Mesenchymal stem cell (in vitro differentiated cells and primary cell): Measurements from ENCODE around the gene ZNF605.

Experiments
- DNase-seq: peaks from one replicate; pipeline ENCODE4 v3.0.0-alpha.2; 2013
- H2AFZ ChIP-seq: one replicate; pipeline ENCODE4 v1.6.1; 2013; ENCODE audit warnings: low read depth, mild to moderate bottlenecking, control low read depth, inconsistent platforms, low read length, moderate library complexity
- H2AK5ac ChIP-seq: 2 replicates; pipeline ENCODE4 v1.6.1; 2013; ENCODE audit warnings: low read length, moderate library complexity, mild to moderate bottlenecking, inconsistent platforms; ENCODE audit not compliant: severe bottlenecking
- H2BK120ac ChIP-seq: one replicate; pipeline ENCODE4 v1.6.1; 2013; ENCODE audit warnings: low read depth, mild to moderate bottlenecking, inconsistent platforms, low read length, moderate library complexity
- H2BK12ac ChIP-seq, 2 experiments: one replicate each; pipeline ENCODE4 v1.6.1; 2013; ENCODE audit warnings: inconsistent platforms in 2 of 2, low read length in 2 of 2, mild to moderate bottlenecking in 2 of 2, moderate library complexity in 2 of 2, control low read depth in 1 of 2
- H2BK15ac ChIP-seq: one replicate; pipeline ENCODE4 v1.6.1; 2013; ENCODE audit warnings: mild to moderate bottlenecking, low read depth, inconsistent platforms; ENCODE audit not compliant: poor library complexity, severe bottlenecking
- H2BK5ac ChIP-seq: 2 replicates; pipeline ENCODE4 v1.6.1; 2013; ENCODE audit warnings: low read depth, mild to moderate bottlenecking, low read length, control low read depth, inconsistent platforms; ENCODE audit not compliant: poor library complexity, severe bottlenecking
- H3K14ac ChIP-seq, 2 experiments: one replicate each; pipeline ENCODE4 v1.6.1; 2013; ENCODE audit warnings: inconsistent platforms in 2 of 2, low read length in 2 of 2, control low read depth in 1 of 2, mild to moderate bottlenecking in 1 of 2, moderate library complexity in 1 of 2
- H3K18ac ChIP-seq, 2 experiments: one replicate each; pipeline ENCODE4 v1.6.1; 2013; ENCODE audit warnings: inconsistent platforms in 2 of 2, low read length in 2 of 2, control low read depth in 1 of 2, low read depth in 1 of 2, mild to moderate bottlenecking in 1 of 2
- H3K23ac ChIP-seq, 2 experiments: one replicate each; pipeline ENCODE4 v1.6.1; 2013; ENCODE audit warnings: inconsistent platforms in 2 of 2, low read length in 2 of 2, mild to moderate bottlenecking in 2 of 2, moderate library complexity in 2 of 2, control low read depth in 1 of 2
- H3K27ac ChIP-seq: 2 replicates; pipeline ENCODE4 v1.5.1; 2013; ENCODE audit warnings: mild to moderate bottlenecking, moderate library complexity, low read length, control low read depth, inconsistent platforms; ENCODE audit not compliant: poor library complexity, severe bottlenecking
- H3K27me3 ChIP-seq, 2 experiments: 2 replicates each; pipeline versions ENCODE4 v1.6.1 to v1.7.0; 2013; ENCODE audit warnings: low read length in 2 of 2, mild to moderate bottlenecking in 2 of 2, moderate library complexity in 2 of 2, control low read depth in 1 of 2, inconsistent platforms in 1 of 2; ENCODE audit not compliant: control insufficient read depth in 1 of 2, insufficient read depth in 1 of 2
- H3K36me3 ChIP-seq, 2 experiments: 2 replicates each; pipeline versions ENCODE4 v1.6.1 to v1.7.0; 2013; ENCODE audit warnings: low read length in 2 of 2, control low read depth in 1 of 2, inconsistent platforms in 1 of 2, low read depth in 1 of 2, mild to moderate bottlenecking in 1 of 2; ENCODE audit not compliant: insufficient read depth in 2 of 2, control insufficient read depth in 1 of 2
- H3K4ac ChIP-seq, 2 experiments: one replicate each; pipeline ENCODE4 v1.6.1; 2013; ENCODE audit warnings: inconsistent platforms in 2 of 2, low read length in 2 of 2, mild to moderate bottlenecking in 2 of 2, moderate library complexity in 2 of 2, control low read depth in 1 of 2, low read depth in 1 of 2
- H3K4me1 ChIP-seq: 2 replicates; pipeline ENCODE4 v1.6.1; 2013; ENCODE audit warnings: low read depth, low read length, control low read depth; ENCODE audit not compliant: control insufficient read depth, insufficient read depth
- H3K4me2 ChIP-seq: 2 replicates; pipeline ENCODE4 v1.6.1; 2013; ENCODE audit warnings: low read length, mild to moderate bottlenecking, inconsistent platforms; ENCODE audit not compliant: poor library complexity, severe bottlenecking
- H3K4me3 ChIP-seq, 2 experiments: 2 replicates each; pipeline versions ENCODE4 v1.5.1 to v1.7.0; 2013; ENCODE audit warnings: low read length in 2 of 2, mild to moderate bottlenecking in 2 of 2, control low read depth in 1 of 2, low read depth in 1 of 2; ENCODE audit not compliant: insufficient read depth in 1 of 2
- H3K79me1 ChIP-seq: replicated peaks from 2 replicates; pipeline ENCODE4 v1.6.1; 2013; ENCODE audit warnings: mild to moderate bottlenecking, control low read depth, low read length, inconsistent platforms; ENCODE audit not compliant: poor library complexity, severe bottlenecking
- H3K9ac ChIP-seq: 2 replicates; pipeline ENCODE4 v1.7.0; 2013; ENCODE audit warnings: mild to moderate bottlenecking, low read length, moderate library complexity
- H3K9me3 ChIP-seq: 2 replicates; pipeline ENCODE4 v1.7.0; 2013; ENCODE audit warnings: mild to moderate bottlenecking, low read length; ENCODE audit not compliant: control insufficient read depth
- H4K8ac ChIP-seq: one replicate; pipeline ENCODE4 v1.6.1; 2013; ENCODE audit warnings: inconsistent platforms, mild to moderate bottlenecking, low read length, moderate library complexity
- H4K91ac ChIP-seq: one replicate; pipeline ENCODE4 v1.6.1; 2013; ENCODE audit warnings: mild to moderate bottlenecking, low read length, inconsistent platforms
- WGBS: methylation state at CpG from one replicate; pipeline ENCODE4 v1.1.7; 2013; ENCODE audit warnings: mixed read lengths; 5-methylcytosine and 5-hydroxymethylcytosine counted together

Gene ZNF605

GRCh38 chr12:132873724-132874123 is 82.4 kb downstream of the ZNF605 start:
- no peak overlapping the region for H3K4ac ChIP-seq
- H3K36me3 ChIP-seq, result peaks cover 76 to 82% of the 10 kb centered on the region in 2 experiments
- no peak overlapping the region for H4K91ac ChIP-seq
- H3K9ac ChIP-seq, result no peak overlapping the region
- WGBS, result 95% methylated on average over 10 of the region's 10 CpGs
- H2BK15ac ChIP-seq, result no peak overlapping the region
- H3K79me1 ChIP-seq, result peaks cover 37% of the 10 kb centered on the region
- DNase-seq, result no peak
- H3K18ac ChIP-seq, result no peak overlapping the region
- no peak overlapping the region for H2AK5ac ChIP-seq
- no peak overlapping the region for H3K14ac ChIP-seq
- no peak overlapping the region for H2BK12ac ChIP-seq
- H2AFZ ChIP-seq, result no peak overlapping the region
- no peak overlapping the region for H3K4me3 ChIP-seq
- H2BK5ac ChIP-seq, result no peak overlapping the region
- no peak overlapping the region for H4K8ac ChIP-seq
- no peaks in the 10 kb centered on the region for H3K4me1 ChIP-seq
- H2BK120ac ChIP-seq, result no peak overlapping the region
- no peaks in the 10 kb centered on the region for H3K9me3 ChIP-seq
- H3K4me2 ChIP-seq, result no peak overlapping the region
- no peak overlapping the region for H3K27ac ChIP-seq
- no peaks in the 10 kb centered on the region for H3K27me3 ChIP-seq
- H3K23ac ChIP-seq, result no peak overlapping the region

GRCh38 chr12:132872975-132873421 is 83.1 kb downstream of the ZNF605 start:
- no peak overlapping the region for H2BK120ac ChIP-seq
- H3K27ac ChIP-seq, result no peak overlapping the region
- no peak overlapping the region for H2BK15ac ChIP-seq
- H3K9ac ChIP-seq, result no peak overlapping the region
- no peak overlapping the region for H3K18ac ChIP-seq
- H4K91ac ChIP-seq, result no peak overlapping the region
- H3K4ac ChIP-seq, result no peak overlapping the region
- no peak overlapping the region for H2BK12ac ChIP-seq
- H3K4me2 ChIP-seq, result no peak overlapping the region
- peak; percentile 79 for DNase-seq
- H3K27me3 ChIP-seq, result no peaks in the 10 kb centered on the region
- no peak overlapping the region for H2AFZ ChIP-seq
- H3K14ac ChIP-seq, result no peak overlapping the region
- peaks cover 81 to 85% of the 10 kb centered on the region in 2 experiments for H3K36me3 ChIP-seq
- H3K23ac ChIP-seq, result no peak overlapping the region
- H2AK5ac ChIP-seq, result no peak overlapping the region
- H4K8ac ChIP-seq, result no peak overlapping the region
- peaks cover 37% of the 10 kb centered on the region for H3K79me1 ChIP-seq
- H2BK5ac ChIP-seq, result no peak overlapping the region
- 91% methylated on average over 12 of the region's 12 CpGs for WGBS
- H3K4me1 ChIP-seq, result no peaks in the 10 kb centered on the region
- no peak overlapping the region for H3K4me3 ChIP-seq
- H3K9me3 ChIP-seq, result peaks cover 1% of the 10 kb centered on the region

GRCh38 chr12:132872073-132872855 is 83.8 kb downstream of the ZNF605 start:
- H3K27ac ChIP-seq, result no peak overlapping the region
- H3K36me3 ChIP-seq, result peaks cover 83 to 88% of the 10 kb centered on the region in 2 experiments
- H2BK15ac ChIP-seq, result no peak overlapping the region
- H3K14ac ChIP-seq, result no peak overlapping the region
- no peak overlapping the region for H2BK12ac ChIP-seq
- H3K27me3 ChIP-seq, result no peaks in the 10 kb centered on the region
- H3K18ac ChIP-seq, result no peak overlapping the region
- no peak overlapping the region for H2BK120ac ChIP-seq
- H3K79me1 ChIP-seq, result peaks cover 38% of the 10 kb centered on the region
- no peak overlapping the region for H2AFZ ChIP-seq
- 95% methylated on average over 21 of the region's 21 CpGs for WGBS
- no peak overlapping the region for H3K23ac ChIP-seq
- no peak for DNase-seq
- no peak overlapping the region for H2AK5ac ChIP-seq
- H3K9me3 ChIP-seq, result peaks cover 9% of the 10 kb centered on the region
- no peak overlapping the region for H3K4me2 ChIP-seq
- no peak overlapping the region for H3K4ac ChIP-seq
- no peak overlapping the region for H3K9ac ChIP-seq
- no peak overlapping the region for H2BK5ac ChIP-seq
- H4K91ac ChIP-seq, result no peak overlapping the region
- H4K8ac ChIP-seq, result no peak overlapping the region
- H3K4me1 ChIP-seq, result no peaks in the 10 kb centered on the region
- no peak overlapping the region for H3K4me3 ChIP-seq

GRCh38 chr12:132869551-132869950 is 86.6 kb downstream of the ZNF605 start:
- DNase-seq, result no peak
- no peak overlapping the region for H3K4me2 ChIP-seq
- H3K18ac ChIP-seq, result no peak overlapping the region
- no peak overlapping the region for H3K23ac ChIP-seq
- no peak overlapping the region for H4K91ac ChIP-seq
- H3K4me1 ChIP-seq, result no peaks in the 10 kb centered on the region
- no peak overlapping the region for H2AK5ac ChIP-seq
- no peak overlapping the region for H2BK15ac ChIP-seq
- H2AFZ ChIP-seq, result no peak overlapping the region
- no peak overlapping the region for H3K9ac ChIP-seq
- no peak overlapping the region for H3K4me3 ChIP-seq
- peaks cover 40% of the 10 kb centered on the region for H3K79me1 ChIP-seq
- peak overlapping the region; percentile 5 for H4K8ac ChIP-seq
- H3K27ac ChIP-seq, result no peak overlapping the region
- H2BK120ac ChIP-seq, result no peak overlapping the region
- H3K36me3 ChIP-seq, result peaks cover 85 to 89% of the 10 kb centered on the region in 2 experiments
- H2BK12ac ChIP-seq, result no peak overlapping the region
- H3K4ac ChIP-seq, result no peak overlapping the region
- H3K27me3 ChIP-seq, result no peaks in the 10 kb centered on the region
- no peak overlapping the region for H3K14ac ChIP-seq
- H3K9me3 ChIP-seq, result peaks cover 27% of the 10 kb centered on the region
- H2BK5ac ChIP-seq, result no peak overlapping the region
- WGBS, result 95% methylated on average over 14 of the region's 14 CpGs
